Naive B cell (primary cell): ENCODE data around the gene WNT2. TPM values are rescaled to one million over a fixed set of nuclear protein-coding genes. Genes with fewer than 3 reads are reported as not detected.

Source experiments
- ATAC-seq, 2 donors: fragments of 150-1000 bp; cut with Tn5 transposase; 2 replicates each; pipeline ENCODE4 v1.10.0; 2021; ENCODE audit warnings: low read depth in 2 of 2, mild to moderate bottlenecking in 2 of 2, moderate library complexity in 2 of 2
- DNase-seq: peaks from one replicate; pipeline ENCODE4 v3.0.0; 2022
- H3K27ac Mint-ChIP-seq, 6 donors: one replicate each; pipeline ENCODE4 v1.8.0; 2020 to 2022; ENCODE audit warnings: mild to moderate bottlenecking in 6 of 6, mixed read lengths in 6 of 6, moderate library complexity in 5 of 6, inconsistent platforms in 2 of 6
- H3K27me3 Mint-ChIP-seq, 3 donors: one replicate each; pipeline ENCODE4 v1.8.0; 2021 to 2022; ENCODE audit warnings: mixed read lengths in 3 of 3, mild to moderate bottlenecking in 1 of 3
- H3K36me3 Mint-ChIP-seq, 2 donors: one replicate each; pipeline ENCODE4 v1.8.0; 2020 to 2022; ENCODE audit warnings: mixed read lengths in 2 of 2, inconsistent platforms in 1 of 2, mild to moderate bottlenecking in 1 of 2
- H3K4me1 Mint-ChIP-seq, 3 donors: one replicate each; pipeline ENCODE4 v1.8.0; 2020 to 2022; ENCODE audit warnings: mixed read lengths in 3 of 3, inconsistent platforms in 1 of 3, mild to moderate bottlenecking in 1 of 3, moderate library complexity in 1 of 3
- H3K4me3 Mint-ChIP-seq, 8 donors: one replicate each; pipeline ENCODE4 v1.8.0; 2020 to 2022; ENCODE audit warnings: mild to moderate bottlenecking in 8 of 8, mixed read lengths in 8 of 8, moderate library complexity in 8 of 8, inconsistent platforms in 2 of 8
- H3K9me3 Mint-ChIP-seq, 7 donors: one replicate each; pipeline ENCODE4 v1.8.0; 2020 to 2022; ENCODE audit warnings: mixed read lengths in 7 of 7, mild to moderate bottlenecking in 5 of 7, inconsistent platforms in 2 of 7, moderate library complexity in 1 of 7
- polyA plus RNA-seq, 6 donors: library from polyadenylated mRNA; unstranded; fragments of 300-500 nt; fragmentation: Illumina TruSeq; gene quantifications; one replicate each; pipeline ENCODE4 v1.2.3, GENCODE V29; 2021; ENCODE audit warnings: low read depth in 6 of 6

Gene WNT2
- polyA plus RNA-seq, 6 donors from 2014 or later = not detected

- Mint-ChIP-seq H3K27ac (no peak overlapping the region), H3K4me1 (no peaks in the 10 kb centered on the region), H3K9me3 (peaks cover 4 to 8% (median 5%) of the 10 kb centered on the region in 7 donors), H3K27me3 (peaks cover 9 to 19% (median 11%) of the 10 kb centered on the region in 3 donors), H3K36me3 (no peaks in the 10 kb centered on the region), H3K4me3 (no peak overlapping the region)
- no peak for ATAC-seq
- DNase-seq = no peak
Observed at GRCh38 chr7:117243390-117243789, 79.5 kb downstream of the WNT2 start.

GRCh38 chr7:117241088-117241487 is 81.8 kb downstream of the WNT2 start:
- ATAC-seq (no peak), DNase-seq (no peak)
- no peak overlapping the region for H3K4me3 Mint-ChIP-seq
- H3K27me3 Mint-ChIP-seq = peaks cover 11 to 19% (median 15%) of the 10 kb centered on the region in 3 donors
- no peak overlapping the region for H3K27ac Mint-ChIP-seq
- H3K4me1 Mint-ChIP-seq = no peaks in the 10 kb centered on the region
- H3K9me3 Mint-ChIP-seq = peaks cover 2 to 13% (median 5%) of the 10 kb centered on the region in 7 donors
- no peaks in the 10 kb centered on the region for H3K36me3 Mint-ChIP-seq

- peaks cover 11 to 19% (median 18%) of the 10 kb centered on the region in 3 donors for H3K27me3 Mint-ChIP-seq
- no peak overlapping the region for H3K27ac Mint-ChIP-seq
- H3K9me3 Mint-ChIP-seq = peaks cover 0 to 16% (median under 1%) of the 10 kb centered on the region in 7 donors
- no peaks in the 10 kb centered on the region for H3K36me3 Mint-ChIP-seq
- no peaks in the 10 kb centered on the region for H3K4me1 Mint-ChIP-seq
- no peak overlapping the region for H3K4me3 Mint-ChIP-seq
- ATAC-seq (no peak), DNase-seq (no peak)
Observed at GRCh38 chr7:117238937-117239336, 83.9 kb downstream of the WNT2 start.

GRCh38 chr7:117238472-117238871 is 84.4 kb downstream of the WNT2 start:
- ATAC-seq (no peak), DNase-seq (no peak)
- Mint-ChIP-seq H3K27me3 (peaks cover 11 to 19% (median 18%) of the 10 kb centered on the region in 3 donors), H3K9me3 (peaks cover 0 to 14% (median 0%) of the 10 kb centered on the region in 7 donors), H3K4me3 (no peak overlapping the region), H3K27ac (no peak overlapping the region), H3K4me1 (no peaks in the 10 kb centered on the region), H3K36me3 (no peaks in the 10 kb centered on the region)

- Mint-ChIP-seq H3K27ac (no peak overlapping the region), H3K9me3 (peaks cover 0 to 13% (median 4%) of the 10 kb centered on the region in 7 donors), H3K36me3 (no peaks in the 10 kb centered on the region), H3K4me3 (no peak overlapping the region), H3K4me1 (no peaks in the 10 kb centered on the region), H3K27me3 (peaks cover 11 to 19% (median 18%) of the 10 kb centered on the region in 3 donors)
- DNase-seq (no peak), ATAC-seq (no peak)
Observed at GRCh38 chr7:117237646-117238045, 85.2 kb downstream of the WNT2 start.

GRCh38 chr7:117231047-117231359 is 91.9 kb downstream of the WNT2 start:
- DNase-seq (no peak), ATAC-seq (no peak)
- Mint-ChIP-seq H3K27me3 (peaks cover 0 to 3% (median 0%) of the 10 kb centered on the region in 3 donors), H3K36me3 (peaks cover 0 to 6% of the 10 kb centered on the region in 2 donors), H3K4me3 (no peak overlapping the region), H3K9me3 (peaks cover 0 to 6% (median 4%) of the 10 kb centered on the region in 7 donors), H3K27ac (no peak overlapping the region), H3K4me1 (no peaks in the 10 kb centered on the region)

GRCh38 chr7:117230276-117231046 is 92.4 kb downstream of the WNT2 start:
- ATAC-seq (peak in 1 of 2 donors; percentile 25), DNase-seq (no peak)
- H3K36me3 Mint-ChIP-seq = peaks cover 0 to 6% of the 10 kb centered on the region in 2 donors
- no peaks in the 10 kb centered on the region for H3K27me3 Mint-ChIP-seq
- no peaks in the 10 kb centered on the region for H3K4me1 Mint-ChIP-seq
- H3K4me3 Mint-ChIP-seq = no peak overlapping the region
- H3K9me3 Mint-ChIP-seq = peaks cover 0 to 5% (median 2%) of the 10 kb centered on the region in 7 donors
- peak overlapping the region in 1 of 6 donors; percentile 18 for H3K27ac Mint-ChIP-seq

- Mint-ChIP-seq H3K4me1 (no peaks in the 10 kb centered on the region), H3K9me3 (peaks cover 0 to 5% (median 2%) of the 10 kb centered on the region in 7 donors), H3K36me3 (peaks cover 0 to 6% of the 10 kb centered on the region in 2 donors), H3K27me3 (no peaks in the 10 kb centered on the region), H3K27ac (no peak overlapping the region), H3K4me3 (no peak overlapping the region)
- DNase-seq (no peak), ATAC-seq (no peak)
Observed at GRCh38 chr7:117229350-117229749, 93.5 kb downstream of the WNT2 start.

GRCh38 chr7:117227091-117227490 is 95.8 kb downstream of the WNT2 start:
- DNase-seq = no peak
- Mint-ChIP-seq H3K27ac (no peak overlapping the region), H3K9me3 (peaks cover 0 to 4% (median 0%) of the 10 kb centered on the region in 7 donors), H3K36me3 (peaks cover 0 to 4% of the 10 kb centered on the region in 2 donors), H3K4me3 (no peak overlapping the region), H3K4me1 (no peaks in the 10 kb centered on the region), H3K27me3 (no peaks in the 10 kb centered on the region)
- no peak for ATAC-seq

- DNase-seq = no peak
- H3K9me3 Mint-ChIP-seq = no peaks in the 10 kb centered on the region
- H3K4me1 Mint-ChIP-seq = no peaks in the 10 kb centered on the region
- no peaks in the 10 kb centered on the region for H3K36me3 Mint-ChIP-seq
- no peak overlapping the region for H3K4me3 Mint-ChIP-seq
- no peak overlapping the region for H3K27ac Mint-ChIP-seq
- ATAC-seq = no peak
- no peaks in the 10 kb centered on the region for H3K27me3 Mint-ChIP-seq
Observed at GRCh38 chr7:117225536-117225935, 97.3 kb downstream of the WNT2 start.

Other genes with a start within 250 kb of the WNT2 start
- not detected for gene ASZ1, start 104.4 kb upstream of the WNT2 start, polyA plus RNA-seq
- gene CFTR, start 157.0 kb upstream of the WNT2 start, polyA plus RNA-seq = not detected